ENCODE data around the gene PCCA. TPM values are rescaled to one million over a fixed set of nuclear protein-coding genes. Genes with fewer than 3 reads are reported as not detected.

Gene PCCA
- total and polyA plus RNA-seq, 8 donors, result 31.4 to 140 (median 77.0) TPM

DNA sequence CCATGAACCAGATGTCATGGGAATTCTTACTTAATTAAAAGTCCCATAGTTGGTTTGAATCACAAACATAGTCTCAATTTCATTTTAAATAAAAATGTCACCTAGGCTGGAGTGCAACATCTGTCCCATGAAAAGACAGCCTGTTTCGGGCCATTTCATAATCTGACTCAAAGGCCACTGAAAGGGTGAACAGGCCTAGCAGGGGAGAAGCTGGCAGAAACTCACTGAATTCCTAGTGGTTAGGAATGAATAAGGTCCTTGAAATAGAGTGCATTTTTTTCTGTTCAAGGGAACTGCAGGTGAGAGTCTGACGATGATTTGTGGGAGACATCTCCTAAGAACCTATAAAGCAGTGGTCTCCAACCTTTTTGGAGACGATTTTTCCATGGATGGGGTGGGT is 44.0 kb upstream of the PCCA start:
- TF ChIP-seq EP300 (IDR thresholded peaks at IDR 0.05) (no peak), POLR2A (IDR thresholded peaks at IDR 0.05) (no peak), POLR2AphosphoS5 (IDR thresholded peaks at IDR 0.05) (no peak)
- TF ChIP-seq, protein P1, sequence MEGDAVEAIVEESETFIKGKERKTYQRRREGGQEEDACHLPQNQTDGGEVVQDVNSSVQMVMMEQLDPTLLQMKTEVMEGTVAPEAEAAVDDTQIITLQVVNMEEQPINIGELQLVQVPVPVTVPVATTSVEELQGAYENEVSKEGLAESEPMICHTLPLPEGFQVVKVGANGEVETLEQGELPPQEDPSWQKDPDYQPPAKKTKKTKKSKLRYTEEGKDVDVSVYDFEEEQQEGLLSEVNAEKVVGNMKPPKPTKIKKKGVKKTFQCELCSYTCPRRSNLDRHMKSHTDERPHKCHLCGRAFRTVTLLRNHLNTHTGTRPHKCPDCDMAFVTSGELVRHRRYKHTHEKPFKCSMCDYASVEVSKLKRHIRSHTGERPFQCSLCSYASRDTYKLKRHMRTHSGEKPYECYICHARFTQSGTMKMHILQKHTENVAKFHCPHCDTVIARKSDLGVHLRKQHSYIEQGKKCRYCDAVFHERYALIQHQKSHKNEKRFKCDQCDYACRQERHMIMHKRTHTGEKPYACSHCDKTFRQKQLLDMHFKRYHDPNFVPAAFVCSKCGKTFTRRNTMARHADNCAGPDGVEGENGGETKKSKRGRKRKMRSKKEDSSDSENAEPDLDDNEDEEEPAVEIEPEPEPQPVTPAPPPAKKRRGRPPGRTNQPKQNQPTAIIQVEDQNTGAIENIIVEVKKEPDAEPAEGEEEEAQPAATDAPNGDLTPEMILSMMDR (IDR thresholded peaks at IDR 0.05), result no peak
- intact Hi-C loops (cut with DNase I; ENCODE audit: low total_unique reads), result no loop called here
- Histone ChIP-seq H3K4me1 (peaks cover 0 to 7% (median 2%) of the 10 kb centered on the region in 4 donors), H3K36me3 (no peaks in the 10 kb centered on the region), H3K4me3 (no peak overlapping the region), H3K27me3 (no peaks in the 10 kb centered on the region), H3K27ac (no peak overlapping the region), H3K9me3 (no peaks in the 10 kb centered on the region)
- no peak for DNase-seq
- WGBS, 5 donors, result 87 to 94% (median 92%) methylated on average over 3 of the region's 3 CpGs

DNA sequence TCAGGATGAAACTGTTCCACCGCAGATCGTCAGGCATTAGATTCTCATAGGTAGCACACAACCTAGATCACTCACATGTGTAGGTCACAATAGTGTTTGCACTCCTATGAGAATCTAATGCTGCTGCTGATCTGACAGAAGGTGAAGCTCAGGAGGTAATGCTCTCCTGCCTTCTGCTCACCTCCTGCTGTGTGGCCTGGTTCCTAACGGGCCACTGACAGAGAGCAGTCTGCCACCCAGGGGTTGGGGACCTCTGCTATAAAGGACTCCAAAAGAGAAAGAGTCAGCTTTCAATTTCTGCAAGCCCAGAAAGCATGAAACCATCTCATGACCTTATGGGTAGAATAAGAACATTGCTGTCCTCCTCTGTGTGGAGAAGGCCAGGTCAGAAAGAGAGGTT is 43.5 kb upstream of the PCCA start:
- Histone ChIP-seq H3K27me3 (no peaks in the 10 kb centered on the region), H3K4me1 (peaks cover 0 to 3% (median 0%) of the 10 kb centered on the region in 4 donors), H3K4me3 (no peak overlapping the region), H3K36me3 (no peaks in the 10 kb centered on the region), H3K27ac (no peak overlapping the region), H3K9me3 (no peaks in the 10 kb centered on the region)
- whole genome bisulfite sequencing, 5 donors, result 75 to 89% (median 87%) methylated on average over 3 of the region's 3 CpGs
- intact Hi-C loops (cut with DNase I; ENCODE audit: low total_unique reads), result no loop called here
- TF ChIP-seq POLR2AphosphoS5 (IDR thresholded peaks at IDR 0.05), result no peak
- no peak for TF ChIP-seq EP300 (IDR thresholded peaks at IDR 0.05)
- no peak for TF ChIP-seq POLR2A (IDR thresholded peaks at IDR 0.05)
- TF ChIP-seq, protein P1 (IDR thresholded peaks at IDR 0.05), result no peak
- DNase-seq, result no peak

DNA sequence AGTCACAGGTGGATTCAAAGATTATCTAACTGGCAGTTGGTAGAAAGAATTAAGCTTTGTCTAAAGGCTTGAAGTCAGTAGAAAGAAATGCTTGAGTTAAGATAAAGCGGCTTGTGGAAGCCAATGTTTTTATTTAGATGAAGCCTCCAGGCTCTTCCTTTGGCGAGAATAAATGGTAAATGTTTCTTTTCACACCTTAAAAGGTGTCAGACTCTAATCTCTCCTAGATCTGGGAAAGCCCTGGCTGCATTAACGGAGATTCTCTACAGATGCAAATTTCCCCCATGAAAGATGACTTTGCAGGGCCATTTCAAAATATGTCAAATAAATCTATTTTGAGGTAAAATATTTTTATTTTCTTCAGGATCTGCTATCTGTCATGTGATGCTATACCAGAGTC is 37.8 kb upstream of the PCCA start:
- Histone ChIP-seq H3K27ac (no peak overlapping the region), H3K9me3 (no peaks in the 10 kb centered on the region), H3K4me1 (no peaks in the 10 kb centered on the region), H3K27me3 (no peaks in the 10 kb centered on the region), H3K36me3 (no peaks in the 10 kb centered on the region), H3K4me3 (no peak overlapping the region)
- WGBS, 5 donors, result 75 to 87% (median 81%) methylated on average over 3 of the region's 3 CpGs
- no peak for DNase-seq
- intact Hi-C loops (cut with DNase I; ENCODE audit: low total_unique reads), result no loop called here
- TF ChIP-seq POLR2AphosphoS5 (IDR thresholded peaks at IDR 0.05), result no peak
- no peak for TF ChIP-seq EP300 (IDR thresholded peaks at IDR 0.05)
- TF ChIP-seq, protein P1 (IDR thresholded peaks at IDR 0.05), result no peak
- TF ChIP-seq POLR2A (IDR thresholded peaks at IDR 0.05), result no peak

DNA sequence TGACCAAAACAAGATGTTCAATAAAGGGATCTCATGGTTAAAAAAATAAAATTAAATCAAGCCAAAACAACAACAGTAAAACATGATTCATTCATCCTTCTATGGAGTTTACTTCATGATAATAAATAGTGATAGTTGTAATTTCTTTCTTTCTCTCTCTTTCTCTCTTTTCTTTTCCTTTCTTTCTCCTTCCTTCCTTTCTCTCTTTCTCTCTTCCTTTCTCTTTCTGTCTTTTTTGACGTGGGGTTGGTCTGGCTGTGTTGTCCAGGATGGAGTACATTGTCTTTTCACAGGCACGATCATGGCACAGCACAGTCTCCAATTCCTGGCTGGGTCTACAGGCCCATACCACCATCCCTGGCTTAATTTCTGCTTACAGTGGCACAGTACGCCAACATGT is 29.1 kb upstream of the PCCA start:
- Histone ChIP-seq H3K9me3 (peaks cover 0 to 15% (median 11%) of the 10 kb centered on the region in 4 donors), H3K4me3 (no peak overlapping the region), H3K27ac (no peak overlapping the region), H3K36me3 (no peaks in the 10 kb centered on the region), H3K27me3 (no peaks in the 10 kb centered on the region), H3K4me1 (no peaks in the 10 kb centered on the region)
- no peak for DNase-seq
- intact Hi-C loops (cut with DNase I; ENCODE audit: low total_unique reads), result no loop called here
- TF ChIP-seq, protein P1 (IDR thresholded peaks at IDR 0.05), result no peak
- TF ChIP-seq POLR2AphosphoS5 (IDR thresholded peaks at IDR 0.05) (no peak), EP300 (IDR thresholded peaks at IDR 0.05) (no peak), POLR2A (IDR thresholded peaks at IDR 0.05) (no peak)
- 87 to 94% (median 91%) methylated on average over 3 of the region's 3 CpGs for WGBS, 5 donors
